HT1080 (cell line): ENCODE results near the gene CDC23. TPM values are rescaled to one million over a fixed set of nuclear protein-coding genes. Genes with fewer than 3 reads are reported as not detected.
"Not testable (repeated sequence)": the region's sequence is repeated elsewhere in the genome, so short reads cannot be mapped to it uniquely, and the experiment has no call there.

Experiments used
- DNase-seq: peaks from one replicate; pipeline ENCODE4 v3.0.0-alpha.2; 2015; ENCODE audit warnings: low read depth
- polyA plus RNA-seq, 2 experiments: library from polyadenylated mRNA; depleted of rRNA; stranded (reverse); fragments of >200 nt; gene quantifications; 2 replicates each; pipeline ENCODE4 v1.2.3, GENCODE V29; 2015
- total RNA-seq: library from RNA; depleted of rRNA; stranded (reverse); fragments of >200 nt; shearing (Covaris generic); gene quantifications from 2 replicates; pipeline ENCODE4 v1.2.3, GENCODE V29; 2014; rRNA removed

CDC23 gene
- 55.0 and 56.1 TPM in 2 replicates for total RNA-seq
- 29.2 and 35.9 TPM in 2 replicates for polyA plus RNA-seq (2015; cell fraction: cytosol; rRNA removed)
- polyA plus RNA-seq (2015; cell fraction: nucleus; rRNA removed) = 69.2 and 77.4 TPM in 2 replicates

GRCh38 chr5:138213161-138214029 is at the start of gene CDC23:
Gene CDC23, minus strand, starts transcription at chr5:138213323. Its CDS starts 11 bp downstream, at chr5:138213312.
- DNase-seq = peak; percentile 99

GRCh38 chr5:138258704-138259292 is 45.7 kb upstream of the CDC23 start:
- DNase-seq = peak; percentile 21

- no peak for DNase-seq
These were observed 44.5 kb upstream of the CDC23 start for GRCh38 chr5:138257583-138257982.

GRCh38 chr5:138252944-138253343 is 39.8 kb upstream of the CDC23 start:
- DNase-seq = no peak

GRCh38 chr5:138247800-138248199 is 34.7 kb upstream of the CDC23 start:
- not testable (repeated sequence) for DNase-seq

- DNase-seq = no peak
These were observed 33.7 kb upstream of the CDC23 start for GRCh38 chr5:138246822-138247221.

- no peak for DNase-seq
These were observed 33.2 kb upstream of the CDC23 start for GRCh38 chr5:138246334-138246733.

- DNase-seq = no peak
These were observed 32.6 kb upstream of the CDC23 start for GRCh38 chr5:138245717-138246116.

GRCh38 chr5:138243794-138244193 is 30.7 kb upstream of the CDC23 start:
- no peak for DNase-seq

GRCh38 chr5:138241688-138242571 is 28.8 kb upstream of the CDC23 start:
- DNase-seq = no peak

GRCh38 chr5:138240650-138241385 is 27.7 kb upstream of the CDC23 start:
- no peak for DNase-seq

GRCh38 chr5:138238034-138238433 is 24.9 kb upstream of the CDC23 start:
- no peak for DNase-seq

- no peak for DNase-seq
These were observed 21.5 kb upstream of the CDC23 start for GRCh38 chr5:138234651-138235050.

GRCh38 chr5:138233280-138233679 is 20.2 kb upstream of the CDC23 start:
- no peak for DNase-seq

- DNase-seq = peak; percentile 15
These were observed 18.0 kb upstream of the CDC23 start for GRCh38 chr5:138230981-138231589.

GRCh38 chr5:138230261-138230660 is 17.1 kb upstream of the CDC23 start:
- DNase-seq = no peak

- DNase-seq = no peak
These were observed 16.3 kb upstream of the CDC23 start for GRCh38 chr5:138229387-138229786.

- no peak for DNase-seq
These were observed 13.8 kb upstream of the CDC23 start for GRCh38 chr5:138226910-138227309.

GRCh38 chr5:138224712-138225111 is 11.6 kb upstream of the CDC23 start:
- no peak for DNase-seq

- DNase-seq = no peak
These were observed 10.4 kb upstream of the CDC23 start for GRCh38 chr5:138223532-138223931.
